GM23248 (cell line): ENCODE data around the gene ACAA2. TPM values are rescaled to one million over a fixed set of nuclear protein-coding genes. Genes with fewer than 3 reads are reported as not detected.
A peak's percentile ranks its signal among the peaks of the same experiment; 100 is the strongest.

Source experiments
- DNase-seq: peaks from one replicate; pipeline ENCODE4 v3.0.0-alpha.2; 2015
- H2AFZ ChIP-seq: fragments of 200-600 bp; sonication (generic); 2 replicates; pipeline ENCODE4 v1.6.1; 2016; ENCODE audit warnings: antibody characterized with exemption
- H3F3A ChIP-seq: fragments of 200-600 bp; sonication (generic); 2 replicates; pipeline ENCODE4 v1.6.1; 2016; ENCODE audit warnings: mild to moderate bottlenecking, antibody characterized with exemption, mixed run types; ENCODE audit not compliant: insufficient read depth
- H3K27ac ChIP-seq: fragments of 200-600 bp; sonication (generic); 2 replicates; pipeline ENCODE4 v1.5.1; 2016; ENCODE audit warnings: mild to moderate bottlenecking
- H3K27me3 ChIP-seq: fragments of 200-600 bp; sonication (generic); replicated peaks from 2 replicates; pipeline ENCODE4 v1.6.1; 2016; ENCODE audit warnings: mild to moderate bottlenecking; ENCODE audit not compliant: insufficient read depth
- H3K36me3 ChIP-seq: fragments of 200-600 bp; sonication (generic); 2 replicates; pipeline ENCODE4 v1.6.1; 2016; ENCODE audit warnings: low read depth, mild to moderate bottlenecking
- H3K4me1 ChIP-seq: fragments of 200-600 bp; sonication (generic); 2 replicates; pipeline ENCODE4 v1.6.1; 2016; ENCODE audit warnings: mild to moderate bottlenecking; ENCODE audit not compliant: insufficient read depth
- H3K4me2 ChIP-seq: fragments of 200-600 bp; sonication (generic); one replicate; pipeline ENCODE4 v1.6.1; 2016; ENCODE audit warnings: mild to moderate bottlenecking; ENCODE audit not compliant: unreplicated experiment
- H3K4me3 ChIP-seq: fragments of 200-600 bp; sonication (generic); 2 replicates; pipeline ENCODE4 v1.5.1; 2016; ENCODE audit warnings: mild to moderate bottlenecking
- H3K79me2 ChIP-seq: fragments of 200-600 bp; sonication (generic); 2 replicates; pipeline ENCODE4 v1.6.1; 2016; ENCODE audit warnings: mild to moderate bottlenecking; ENCODE audit not compliant: insufficient read depth
- H3K9ac ChIP-seq: fragments of 200-600 bp; sonication (generic); 2 replicates; pipeline ENCODE4 v1.6.1; 2016; ENCODE audit warnings: mild to moderate bottlenecking
- H3K9me2 ChIP-seq: fragments of 200-600 bp; sonication (generic); 2 replicates; pipeline ENCODE4 v1.6.1; 2016; ENCODE audit warnings: mixed run types, mild to moderate bottlenecking, moderate library complexity; ENCODE audit not compliant: insufficient read depth
- H3K9me3 ChIP-seq: fragments of 200-600 bp; sonication (generic); one replicate; pipeline ENCODE4 v1.6.1; 2017; ENCODE audit warnings: low read depth
- H4K20me1 ChIP-seq: fragments of 200-600 bp; sonication (generic); 2 replicates; pipeline ENCODE4 v1.6.0; 2016; ENCODE audit not compliant: insufficient read depth
- EZH2 ChIP-seq: fragments of 200-600 bp; sonication (generic); IDR thresholded peaks from 2 replicates; pipeline ENCODE4 v1.6.1; 2018; ENCODE audit warnings: antibody characterized with exemption, mild to moderate bottlenecking; ENCODE audit not compliant: insufficient read depth, poor library complexity, severe bottlenecking
- EZH2phosphoT487 ChIP-seq: fragments of 200-600 bp; sonication (generic); IDR thresholded peaks from 2 replicates; pipeline ENCODE4 v1.6.1; 2018; ENCODE audit warnings: antibody characterized with exemption, moderate library complexity, mild to moderate bottlenecking, low read depth; ENCODE audit not compliant: insufficient read depth
- WGBS, 2 experiments: methylation state at CpG; one replicate each; pipeline ENCODE4 v1.1.6; 2015 to 2017; ENCODE audit warnings: low lambda C conversion rate in 2 of 2, low coverage in 1 of 2; ENCODE audit errors: missing lambda C conversion rate in 2 of 2; 5-methylcytosine and 5-hydroxymethylcytosine counted together
- in situ Hi-C: fragments of 300-500 bp; cut with MboI; formaldehyde crosslinking; loops from 2 replicates; pipeline ENCODE4 v1.15.0; 2020
- polyA plus RNA-seq: library from polyadenylated mRNA; unstranded; fragments of >200 nt; fragmentation: Nextera tagmentation; extraction: Ambion mirVana; gene quantifications from 2 replicates; pipeline ENCODE4 v1.2.1, GENCODE V29; 2016
- total RNA-seq: library from RNA; depleted of rRNA; stranded (reverse); fragments of >200 nt; shearing (Covaris generic); gene quantifications from 2 replicates; pipeline ENCODE4 v1.2.3, GENCODE V29; 2014

The ACAA2 gene
- total and polyA plus RNA-seq, 2 experiments from 2014 or later = 55.6 to 94.8 TPM

DNA sequence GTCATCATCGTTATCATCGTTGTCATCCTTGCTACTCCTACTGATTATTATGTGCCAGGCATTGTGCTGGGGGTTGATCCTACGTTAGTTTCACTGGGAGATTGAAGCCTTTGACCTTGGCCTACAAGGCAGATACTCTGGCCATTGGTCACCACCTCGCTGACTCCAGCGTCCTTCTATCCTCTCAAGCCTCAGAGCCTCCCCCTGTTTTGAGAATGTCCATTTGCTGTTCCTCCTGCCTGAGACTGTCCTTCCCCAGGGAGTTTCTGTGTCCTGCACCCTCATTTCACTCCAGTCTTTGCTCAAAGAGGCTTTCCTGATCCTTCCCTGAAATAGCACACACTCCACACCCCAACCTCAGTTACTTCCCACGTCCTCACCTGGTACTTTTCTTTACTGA lies 57.8 kb downstream of the ACAA2 start:
- H3K9me2 ChIP-seq = no peaks in the 10 kb centered on the region
- DNase-seq = no peak
- no peaks in the 10 kb centered on the region for H4K20me1 ChIP-seq
- 0 out of 2 replicates have a peak, but pooled peaks cover 7% of the 10 kb centered on the region for H3K27me3 ChIP-seq
- no peaks in the 10 kb centered on the region for H3K36me3 ChIP-seq
- no peaks in the 10 kb centered on the region for H3F3A ChIP-seq
- no peak overlapping the region for H3K27ac ChIP-seq
- no peaks in the 10 kb centered on the region for H3K9me3 ChIP-seq
- 70 to 81% methylated on average over 6 of the region's 6 CpGs for WGBS, 2 experiments
- H3K4me1 ChIP-seq = no peaks in the 10 kb centered on the region
- no peaks in the 10 kb centered on the region for H3K79me2 ChIP-seq
- no peak overlapping the region for H3K4me3 ChIP-seq
- no peak overlapping the region for H3K4me2 ChIP-seq
- TF ChIP-seq EZH2 (no peak), EZH2phosphoT487 (no peak)
- no peak overlapping the region for H2AFZ ChIP-seq
- in situ Hi-C loops = no loop called here
- no peak overlapping the region for H3K9ac ChIP-seq

DNA sequence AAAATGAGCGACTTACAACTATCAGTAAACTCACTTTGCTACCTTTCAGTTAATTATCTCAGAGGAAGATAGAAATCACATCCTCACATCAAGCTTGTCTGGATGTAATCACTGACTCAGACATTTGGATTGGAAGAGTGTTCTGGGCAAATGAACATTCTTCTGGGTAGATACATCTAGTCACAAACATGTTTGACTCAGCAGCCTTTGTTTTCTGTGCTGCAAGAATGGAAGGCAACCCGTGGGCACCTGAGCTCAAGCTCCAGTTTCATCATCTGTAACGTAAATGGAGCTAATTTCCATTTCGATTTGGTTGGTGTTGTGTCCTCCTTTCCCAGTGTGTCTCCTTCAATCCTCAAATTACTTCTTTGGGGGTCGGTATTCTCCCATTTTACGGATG lies 58.5 kb downstream of the ACAA2 start:
- H3K9me2 ChIP-seq = no peaks in the 10 kb centered on the region
- H3K9me3 ChIP-seq = no peaks in the 10 kb centered on the region
- no peaks in the 10 kb centered on the region for H3K36me3 ChIP-seq
- H3K4me2 ChIP-seq = no peak overlapping the region
- H3F3A ChIP-seq = no peaks in the 10 kb centered on the region
- H3K4me1 ChIP-seq = no peaks in the 10 kb centered on the region
- TF ChIP-seq EZH2 = no peak
- TF ChIP-seq EZH2phosphoT487 = no peak
- no peak overlapping the region for H2AFZ ChIP-seq
- H3K4me3 ChIP-seq = no peak overlapping the region
- no peak overlapping the region for H3K27ac ChIP-seq
- H4K20me1 ChIP-seq = no peaks in the 10 kb centered on the region
- WGBS, 2 experiments = 76 to 77% methylated on average over 6 of the region's 6 CpGs
- H3K9ac ChIP-seq = no peak overlapping the region
- in situ Hi-C loops = no loop called here
- H3K27me3 ChIP-seq = 0 out of 2 replicates have a peak, but pooled peaks cover 10% of the 10 kb centered on the region
- DNase-seq = peak; percentile 10
- H3K79me2 ChIP-seq = no peaks in the 10 kb centered on the region

DNA sequence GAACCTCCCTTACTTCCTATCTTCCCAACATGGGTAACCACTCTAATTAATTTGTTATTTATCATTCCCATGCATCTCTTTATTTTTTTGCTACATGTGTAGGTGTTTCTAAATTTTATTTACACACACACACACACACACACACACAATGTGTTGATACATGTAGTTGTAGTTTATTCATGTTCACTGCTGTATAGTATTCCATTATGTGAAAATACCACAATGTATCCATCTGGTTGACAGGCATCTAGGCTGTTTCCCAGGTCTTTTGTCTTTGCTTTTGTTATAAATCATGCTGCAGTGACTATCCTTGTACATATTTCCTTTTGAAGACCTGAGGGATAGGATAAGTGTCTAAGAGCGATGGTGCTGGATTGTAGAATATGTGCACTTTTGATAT lies 59.7 kb downstream of the ACAA2 start:
- Histone ChIP-seq H3K27me3 (0 out of 2 replicates have a peak, but pooled peaks cover 13% of the 10 kb centered on the region), H3K4me2 (no peak overlapping the region), H3K79me2 (no peaks in the 10 kb centered on the region), H4K20me1 (no peaks in the 10 kb centered on the region), H3K4me3 (no peak overlapping the region), H3K4me1 (no peaks in the 10 kb centered on the region), H3K36me3 (no peaks in the 10 kb centered on the region), H3K9me3 (no peaks in the 10 kb centered on the region), H2AFZ (no peak overlapping the region), H3K27ac (no peak overlapping the region), H3K9ac (no peak overlapping the region), H3F3A (no peaks in the 10 kb centered on the region), H3K9me2 (no peaks in the 10 kb centered on the region)
- DNase-seq = no peak
- in situ Hi-C loops = no loop called here
- WGBS, 2 experiments = 93 to 100% methylated on average over 1 of the region's 1 CpG
- TF ChIP-seq EZH2 (no peak), EZH2phosphoT487 (no peak)

DNA sequence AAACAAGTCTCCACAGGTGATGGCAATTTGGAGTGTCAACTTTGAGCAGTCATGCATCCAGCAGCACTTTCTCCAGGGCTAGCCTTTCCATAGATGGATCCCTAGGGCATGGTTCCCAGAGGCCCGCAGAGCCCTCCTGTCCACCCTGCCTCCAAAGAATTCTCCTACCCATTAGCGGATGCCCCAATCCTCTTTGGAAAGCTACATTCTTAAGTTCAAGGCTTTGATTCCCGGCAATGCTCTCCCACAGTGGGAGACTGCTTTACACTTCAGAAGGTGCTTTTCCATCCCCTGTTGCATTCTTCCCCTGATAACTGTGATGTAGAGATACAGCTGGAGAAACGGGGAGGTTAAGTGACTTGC lies 61.3 kb downstream of the ACAA2 start:
- H3K9ac ChIP-seq = no peak overlapping the region
- in situ Hi-C loops = no loop called here
- DNase-seq = no peak
- no peaks in the 10 kb centered on the region for H4K20me1 ChIP-seq
- no peaks in the 10 kb centered on the region for H3K4me1 ChIP-seq
- H3K79me2 ChIP-seq = no peaks in the 10 kb centered on the region
- no peak for TF ChIP-seq EZH2phosphoT487
- TF ChIP-seq EZH2 = no peak
- no peaks in the 10 kb centered on the region for H3F3A ChIP-seq
- H2AFZ ChIP-seq = no peak overlapping the region
- 48 to 57% methylated on average over 4 of the region's 4 CpGs for WGBS, 2 experiments
- H3K4me3 ChIP-seq = no peak overlapping the region
- no peaks in the 10 kb centered on the region for H3K9me2 ChIP-seq
- H3K27me3 ChIP-seq = 0 out of 2 replicates have a peak, but pooled peaks cover 13% of the 10 kb centered on the region
- no peak overlapping the region for H3K27ac ChIP-seq
- H3K4me2 ChIP-seq = no peak overlapping the region
- H3K36me3 ChIP-seq = no peaks in the 10 kb centered on the region
- no peaks in the 10 kb centered on the region for H3K9me3 ChIP-seq
